ENCODE measurements around the gene TSPEAR.

TSPEAR gene

DNA sequence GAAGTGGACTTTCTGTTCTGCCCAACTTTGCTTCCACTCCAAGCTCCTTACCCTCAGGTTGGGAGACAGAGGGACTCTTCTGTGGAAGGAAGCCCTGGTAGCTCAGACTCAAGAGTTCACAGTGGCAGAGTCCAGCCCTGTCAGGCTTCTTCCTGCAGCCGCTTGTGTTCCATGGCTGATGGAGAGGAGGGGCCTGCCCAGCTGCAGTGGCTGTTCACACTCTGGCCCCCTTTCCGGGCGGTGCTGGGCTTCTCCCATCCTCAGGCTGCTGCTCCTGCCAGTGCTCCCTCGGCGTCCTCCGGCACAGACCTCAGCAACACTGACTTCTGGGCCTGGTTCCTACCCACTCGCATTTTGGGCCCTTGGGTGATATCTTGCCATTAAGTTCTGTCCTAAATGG is 175.4 kb downstream of the TSPEAR start:
- H3K4me3 Mint-ChIP-seq = no peak overlapping the region
- H3K27me3 Mint-ChIP-seq (ENCODE audit: low read depth) = peaks cover under 1% of the 10 kb centered on the region
- no peak overlapping the region for H3K27ac Mint-ChIP-seq
- H3K4me1 Mint-ChIP-seq (ENCODE audit: low read depth) = no peaks in the 10 kb centered on the region
- H3K36me3 Mint-ChIP-seq (ENCODE audit: low read depth) = no peaks in the 10 kb centered on the region
- no peaks in the 10 kb centered on the region for H3K9me3 Mint-ChIP-seq

DNA sequence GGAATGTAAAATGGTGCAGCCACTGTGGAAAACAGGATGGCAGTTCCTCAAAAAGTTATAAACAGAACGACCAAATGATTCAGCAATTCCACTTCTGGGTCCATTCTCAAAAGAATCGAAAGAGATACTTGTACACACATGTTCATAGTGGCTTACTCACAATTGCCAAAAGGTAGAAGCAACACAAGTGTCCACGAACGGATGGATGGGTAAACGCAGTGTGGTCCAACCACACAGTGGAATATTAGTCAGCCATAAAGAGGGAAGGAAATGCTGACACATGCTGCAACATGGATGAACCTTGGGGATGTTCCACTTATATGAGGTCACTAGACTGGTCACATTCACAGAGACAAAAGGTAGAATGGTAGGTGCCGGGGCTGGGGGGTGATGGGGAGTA is 176.7 kb downstream of the TSPEAR start:
- no peaks in the 10 kb centered on the region for H3K9me3 Mint-ChIP-seq
- no peaks in the 10 kb centered on the region for H3K36me3 Mint-ChIP-seq (ENCODE audit: low read depth)
- no peak overlapping the region for H3K4me3 Mint-ChIP-seq
- H3K4me1 Mint-ChIP-seq (ENCODE audit: low read depth) = no peaks in the 10 kb centered on the region
- H3K27me3 Mint-ChIP-seq (ENCODE audit: low read depth) = no peaks in the 10 kb centered on the region
- H3K27ac Mint-ChIP-seq = no peak overlapping the region

DNA sequence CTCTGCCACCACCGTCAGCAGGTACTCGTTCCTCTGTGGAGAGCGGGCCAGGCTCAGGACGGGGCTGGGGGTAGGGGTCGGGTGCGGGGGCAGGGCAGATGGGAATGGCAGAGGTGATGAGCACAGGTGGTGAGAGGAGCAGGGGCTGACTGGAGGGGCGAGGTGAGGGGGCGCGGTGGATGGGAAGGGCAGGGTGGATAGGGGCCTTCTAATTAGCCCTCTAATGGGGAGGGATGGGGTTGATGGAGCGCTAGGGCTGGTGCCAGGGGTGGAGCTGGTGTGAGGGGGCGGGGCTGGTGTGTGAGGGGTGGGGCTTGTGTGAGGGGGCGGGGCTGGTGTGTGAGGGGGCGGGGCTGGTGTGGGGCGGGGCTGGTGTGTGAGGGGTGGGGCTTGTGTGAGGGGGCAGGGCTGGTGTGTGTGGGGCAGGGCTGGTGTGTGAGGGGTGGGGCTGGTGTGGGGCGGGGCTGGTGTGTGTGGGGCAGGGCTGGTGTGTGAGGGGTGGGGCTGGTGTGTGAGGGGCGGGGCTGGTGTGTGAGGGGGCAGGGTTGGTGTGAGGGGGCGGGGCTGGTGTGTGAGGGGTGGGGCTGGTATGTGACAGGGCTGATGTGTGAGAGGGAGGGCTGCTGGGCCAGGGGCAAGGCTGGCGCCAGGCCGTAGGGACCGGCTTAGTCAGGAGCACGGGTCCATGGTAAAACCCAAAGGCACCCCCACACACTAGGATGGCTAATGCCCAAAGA is 177.3 kb downstream of the TSPEAR start:
- Mint-ChIP-seq H3K36me3 (ENCODE audit: low read depth) (no peaks in the 10 kb centered on the region), H3K9me3 (no peaks in the 10 kb centered on the region), H3K4me3 (no peak overlapping the region), H3K27ac (no peak overlapping the region), H3K27me3 (ENCODE audit: low read depth) (no peaks in the 10 kb centered on the region), H3K4me1 (ENCODE audit: low read depth) (no peaks in the 10 kb centered on the region)

DNA sequence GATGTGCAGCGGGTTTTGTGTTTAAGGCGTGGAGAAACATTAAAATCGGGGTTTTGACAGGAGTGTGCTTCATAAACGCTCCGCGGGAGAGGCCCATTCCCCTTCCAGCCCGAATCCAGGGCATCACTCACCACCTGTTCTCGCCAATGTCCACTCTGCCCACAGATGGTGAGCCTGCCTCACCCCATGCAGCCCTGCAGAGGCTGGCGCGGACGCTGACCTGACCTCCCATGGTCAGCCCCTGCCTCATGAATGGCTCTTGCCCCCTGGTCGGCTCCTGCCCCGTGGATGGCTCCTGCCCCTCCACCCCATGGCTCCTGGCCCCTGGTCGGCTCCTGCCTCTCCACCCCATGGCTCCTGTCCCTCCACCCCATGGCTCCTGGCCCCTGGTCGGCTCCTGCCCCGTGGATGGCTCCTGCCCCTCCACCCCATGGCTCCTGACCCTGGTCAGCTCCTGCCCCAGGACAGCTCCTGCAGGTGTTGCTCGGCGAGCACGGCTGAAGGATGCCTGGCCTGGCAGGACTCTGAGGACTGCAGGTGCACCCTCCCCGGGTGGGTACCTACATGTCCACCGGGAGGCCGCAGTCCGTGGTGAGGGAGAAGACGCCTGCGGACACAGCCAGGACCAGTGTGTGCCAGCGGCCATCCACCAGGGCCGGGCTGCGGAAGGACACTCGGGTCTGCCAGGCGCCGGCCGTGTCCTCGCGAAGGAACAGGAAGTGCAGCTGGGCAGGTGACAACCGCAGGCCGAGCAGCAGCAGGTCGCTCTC is 178.1 kb downstream of the TSPEAR start:
- Mint-ChIP-seq H3K27ac (no peak overlapping the region), H3K4me1 (ENCODE audit: low read depth) (no peaks in the 10 kb centered on the region), H3K36me3 (ENCODE audit: low read depth) (no peaks in the 10 kb centered on the region), H3K27me3 (ENCODE audit: low read depth) (no peaks in the 10 kb centered on the region), H3K4me3 (no peak overlapping the region), H3K9me3 (no peaks in the 10 kb centered on the region)

DNA sequence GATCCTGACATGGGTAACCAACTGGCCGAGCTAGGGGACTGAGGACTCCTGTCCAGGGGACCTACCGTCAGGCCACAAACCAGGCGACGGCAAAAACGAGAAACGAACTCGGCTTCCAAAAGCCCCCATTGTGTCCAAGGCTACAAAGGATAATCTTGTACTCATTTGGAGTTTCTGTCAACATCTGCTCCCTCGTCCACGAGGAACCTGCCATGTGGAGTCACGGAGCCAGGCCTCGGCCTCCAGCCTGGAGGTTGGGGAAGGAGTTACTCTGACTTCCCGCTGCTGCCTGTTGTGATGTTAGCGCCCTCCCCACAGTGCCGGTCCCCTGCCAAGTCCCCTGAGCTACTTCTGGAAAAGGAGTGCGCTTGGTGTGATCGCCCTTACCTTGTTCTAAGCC is 178.7 kb downstream of the TSPEAR start:
- no peaks in the 10 kb centered on the region for H3K4me1 Mint-ChIP-seq (ENCODE audit: low read depth)
- no peaks in the 10 kb centered on the region for H3K36me3 Mint-ChIP-seq (ENCODE audit: low read depth)
- no peak overlapping the region for H3K27ac Mint-ChIP-seq
- no peak overlapping the region for H3K4me3 Mint-ChIP-seq
- H3K27me3 Mint-ChIP-seq (ENCODE audit: low read depth) = no peaks in the 10 kb centered on the region
- H3K9me3 Mint-ChIP-seq = no peaks in the 10 kb centered on the region

DNA sequence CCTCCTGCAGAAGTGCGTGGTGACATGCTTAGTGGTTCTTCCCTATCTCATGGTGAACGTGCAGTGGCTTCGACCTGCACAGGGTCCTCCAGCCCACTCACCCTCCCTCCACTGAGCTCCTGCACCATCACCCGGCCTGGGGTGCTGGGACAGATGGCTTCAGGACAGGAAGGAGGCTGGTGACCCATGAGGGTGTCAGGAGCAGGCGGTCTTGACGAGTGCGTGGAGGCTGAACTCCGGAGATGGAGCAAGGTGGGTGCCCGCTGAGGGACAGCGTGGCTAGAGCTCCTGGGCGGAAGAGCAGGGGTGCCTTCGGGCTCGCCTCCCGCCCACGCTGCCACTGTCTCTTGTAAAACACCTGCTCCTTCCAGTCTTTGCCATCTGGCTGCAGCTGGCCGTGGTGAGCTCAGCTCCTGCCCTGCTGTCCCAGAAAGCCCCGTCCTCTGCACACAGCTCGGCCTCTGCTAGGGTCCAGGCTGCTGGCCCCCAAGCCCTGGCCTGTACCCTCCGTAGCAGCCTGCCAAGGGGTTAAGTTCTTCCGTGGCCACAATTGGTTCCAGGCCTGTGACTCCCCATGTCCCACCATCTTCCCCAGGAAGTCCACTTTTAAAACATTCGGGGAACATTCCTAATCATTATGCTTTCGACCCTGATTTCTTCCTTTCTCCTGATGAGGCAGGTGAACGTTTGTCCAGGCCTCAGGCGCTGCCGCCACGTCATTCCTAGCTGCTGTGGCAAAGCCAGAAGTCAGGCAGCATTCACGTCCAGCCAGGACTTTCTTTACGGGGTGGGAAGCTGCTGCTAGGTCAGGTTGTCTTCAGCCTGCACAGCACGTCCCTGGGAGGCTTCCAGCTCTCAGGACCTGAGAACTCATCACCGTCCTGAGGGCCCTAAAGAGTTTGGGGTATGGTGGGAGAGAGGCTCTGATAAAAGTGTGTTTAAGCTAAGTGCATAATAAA is 179.5 kb downstream of the TSPEAR start:
- Mint-ChIP-seq H3K27me3 (ENCODE audit: low read depth) (no peaks in the 10 kb centered on the region), H3K9me3 (no peaks in the 10 kb centered on the region), H3K27ac (no peak overlapping the region), H3K4me1 (ENCODE audit: low read depth) (no peaks in the 10 kb centered on the region), H3K36me3 (ENCODE audit: low read depth) (no peaks in the 10 kb centered on the region), H3K4me3 (no peak overlapping the region)

DNA sequence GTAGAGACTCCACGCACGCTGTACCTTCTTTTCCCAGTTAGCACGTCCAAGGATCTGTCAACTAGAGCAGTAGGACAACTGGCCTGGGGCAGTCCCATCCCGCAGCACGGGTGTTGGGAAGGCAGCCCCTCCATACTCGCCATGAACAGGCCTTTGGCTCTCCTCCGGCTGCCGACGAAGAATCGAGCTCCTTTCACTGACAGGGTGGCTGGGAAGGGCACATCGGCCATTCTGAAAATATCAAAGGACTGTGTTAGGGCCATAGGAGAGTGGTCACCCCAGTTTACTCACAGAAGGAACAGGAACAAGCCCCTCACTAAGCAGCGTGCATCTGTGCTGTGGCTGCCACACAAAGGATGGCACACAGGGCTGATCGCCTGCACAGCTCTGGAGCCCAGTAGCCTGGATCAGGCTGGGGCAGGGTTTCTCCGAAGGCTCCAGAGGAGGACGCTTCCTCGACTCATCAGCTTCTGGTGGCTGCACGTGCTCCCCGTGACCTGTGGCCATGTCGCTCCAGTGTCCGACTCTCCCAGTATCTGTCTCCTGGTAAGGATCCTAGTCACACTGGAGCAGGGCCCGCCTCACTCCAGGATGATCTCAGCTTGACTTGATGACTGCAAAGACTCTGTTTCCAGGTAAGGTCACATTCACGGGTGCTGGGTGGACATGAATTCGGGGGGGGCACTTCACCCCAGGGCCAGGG is 180.3 kb downstream of the TSPEAR start:
- Mint-ChIP-seq H3K9me3 (no peaks in the 10 kb centered on the region), H3K4me1 (ENCODE audit: low read depth) (no peaks in the 10 kb centered on the region), H3K36me3 (ENCODE audit: low read depth) (no peaks in the 10 kb centered on the region), H3K27ac (no peak overlapping the region), H3K4me3 (no peak overlapping the region), H3K27me3 (ENCODE audit: low read depth) (no peaks in the 10 kb centered on the region)

DNA sequence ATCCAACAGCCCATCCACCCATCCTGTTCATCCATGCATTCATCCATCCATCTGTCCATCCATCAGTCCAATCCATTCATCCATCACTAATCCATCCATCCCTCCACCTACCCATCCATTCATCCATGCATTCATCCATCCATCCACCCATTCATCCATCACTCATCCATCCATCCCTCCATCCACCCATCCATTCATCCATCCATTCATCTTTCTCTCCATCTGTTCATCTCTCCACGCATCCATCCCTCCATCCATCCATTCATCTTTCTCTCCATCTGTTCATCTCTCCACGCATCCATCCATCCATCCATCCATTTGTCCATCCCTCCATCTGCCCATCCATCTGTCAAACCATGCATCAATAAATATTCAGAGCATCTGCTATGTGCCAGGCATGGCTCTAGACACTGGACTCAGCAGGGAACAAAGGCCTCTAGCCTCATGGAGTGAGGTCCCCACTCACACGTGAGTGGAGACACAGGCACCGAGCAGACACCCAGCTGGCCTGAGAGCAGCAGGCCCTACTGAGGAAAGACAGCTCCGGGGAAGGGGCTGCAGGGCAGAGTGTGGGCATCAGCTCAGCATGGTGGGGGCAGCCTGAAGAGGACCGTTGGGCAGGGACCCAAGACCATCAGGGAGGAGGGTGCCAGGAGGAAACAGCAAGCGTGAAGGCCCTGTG is 181.0 kb downstream of the TSPEAR start:
- H3K27ac Mint-ChIP-seq = no peak overlapping the region
- H3K4me1 Mint-ChIP-seq (ENCODE audit: low read depth) = no peaks in the 10 kb centered on the region
- no peaks in the 10 kb centered on the region for H3K27me3 Mint-ChIP-seq (ENCODE audit: low read depth)
- no peaks in the 10 kb centered on the region for H3K9me3 Mint-ChIP-seq
- no peak overlapping the region for H3K4me3 Mint-ChIP-seq
- no peaks in the 10 kb centered on the region for H3K36me3 Mint-ChIP-seq (ENCODE audit: low read depth)

DNA sequence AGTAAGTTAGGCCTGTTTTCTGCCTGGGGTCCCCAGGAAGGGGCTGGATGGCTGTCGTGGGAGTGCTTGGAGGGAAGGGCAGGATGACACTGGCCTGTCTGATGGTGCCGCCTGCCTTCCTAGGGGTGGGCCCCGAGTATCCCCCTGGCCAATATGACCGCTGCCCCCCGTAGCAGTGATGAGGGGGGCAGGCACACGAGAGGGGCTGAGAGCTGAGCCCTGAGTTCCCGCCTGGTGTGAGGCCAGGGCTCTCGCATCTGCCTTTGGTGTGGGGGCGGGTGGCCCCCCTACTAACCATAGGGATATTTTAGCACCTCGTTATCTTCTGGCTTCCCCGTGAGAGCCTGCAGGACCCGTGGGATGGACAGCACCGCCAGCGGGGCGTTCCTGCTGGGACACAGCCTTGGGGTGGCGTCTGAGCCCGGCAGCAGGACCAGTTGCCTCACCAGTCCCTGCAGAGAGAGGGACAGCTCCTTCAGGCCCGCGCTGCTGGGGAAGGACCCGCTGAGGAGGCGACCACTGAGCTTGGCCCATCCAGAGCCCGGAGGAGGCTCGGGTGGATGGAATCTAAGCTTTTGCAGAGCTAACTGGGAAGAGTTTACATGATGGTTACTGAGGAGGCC is 181.8 kb downstream of the TSPEAR start:
- Mint-ChIP-seq H3K4me1 (ENCODE audit: low read depth) (no peaks in the 10 kb centered on the region), H3K4me3 (no peak overlapping the region), H3K9me3 (no peaks in the 10 kb centered on the region), H3K27ac (no peak overlapping the region), H3K27me3 (ENCODE audit: low read depth) (no peaks in the 10 kb centered on the region), H3K36me3 (ENCODE audit: low read depth) (no peaks in the 10 kb centered on the region)

DNA sequence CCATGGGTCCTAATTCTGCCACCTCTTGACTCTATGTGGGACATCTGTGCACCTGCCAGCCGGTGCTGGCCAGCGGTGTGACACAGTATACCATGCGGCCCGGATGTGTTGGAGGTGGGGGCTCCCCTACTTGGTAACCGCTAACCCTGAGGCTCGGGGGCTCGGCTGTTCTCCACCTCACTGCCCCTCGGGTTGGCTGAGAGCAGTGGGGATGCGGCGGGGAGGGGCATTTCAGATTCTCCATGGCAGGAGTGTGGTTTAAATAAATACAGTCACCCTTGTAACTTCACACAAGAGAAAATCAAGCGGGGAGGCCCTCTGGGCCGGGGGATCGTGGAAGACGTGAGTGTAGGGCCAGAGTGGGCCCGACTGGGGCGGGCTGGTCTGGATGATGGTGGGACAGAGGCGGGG is 182.4 kb downstream of the TSPEAR start:
- Mint-ChIP-seq H3K27me3 (ENCODE audit: low read depth) (no peaks in the 10 kb centered on the region), H3K9me3 (no peaks in the 10 kb centered on the region), H3K4me1 (ENCODE audit: low read depth) (no peaks in the 10 kb centered on the region), H3K4me3 (no peak overlapping the region), H3K27ac (no peak overlapping the region), H3K36me3 (ENCODE audit: low read depth) (no peaks in the 10 kb centered on the region)

DNA sequence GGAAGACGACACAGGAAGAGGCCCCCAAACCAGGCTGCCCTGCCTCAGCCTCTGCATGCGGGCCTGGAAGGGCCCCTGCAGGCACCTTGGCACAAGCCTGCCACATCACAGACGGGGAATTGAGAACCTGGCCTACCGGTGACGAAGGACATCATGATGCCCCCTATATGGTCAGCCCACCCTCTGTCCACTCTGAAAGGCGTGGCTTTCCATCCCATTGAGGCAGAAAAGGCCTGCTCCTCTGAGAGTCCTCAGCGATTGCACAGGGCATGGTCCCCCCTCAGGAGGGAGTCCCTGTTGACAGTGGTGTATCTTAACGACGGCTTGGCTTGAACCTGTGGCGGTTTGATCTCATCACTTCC is 182.8 kb downstream of the TSPEAR start:
- Mint-ChIP-seq H3K9me3 (no peaks in the 10 kb centered on the region), H3K27ac (no peak overlapping the region), H3K4me3 (no peak overlapping the region), H3K27me3 (ENCODE audit: low read depth) (no peaks in the 10 kb centered on the region), H3K36me3 (ENCODE audit: low read depth) (no peaks in the 10 kb centered on the region), H3K4me1 (ENCODE audit: low read depth) (no peaks in the 10 kb centered on the region)

DNA sequence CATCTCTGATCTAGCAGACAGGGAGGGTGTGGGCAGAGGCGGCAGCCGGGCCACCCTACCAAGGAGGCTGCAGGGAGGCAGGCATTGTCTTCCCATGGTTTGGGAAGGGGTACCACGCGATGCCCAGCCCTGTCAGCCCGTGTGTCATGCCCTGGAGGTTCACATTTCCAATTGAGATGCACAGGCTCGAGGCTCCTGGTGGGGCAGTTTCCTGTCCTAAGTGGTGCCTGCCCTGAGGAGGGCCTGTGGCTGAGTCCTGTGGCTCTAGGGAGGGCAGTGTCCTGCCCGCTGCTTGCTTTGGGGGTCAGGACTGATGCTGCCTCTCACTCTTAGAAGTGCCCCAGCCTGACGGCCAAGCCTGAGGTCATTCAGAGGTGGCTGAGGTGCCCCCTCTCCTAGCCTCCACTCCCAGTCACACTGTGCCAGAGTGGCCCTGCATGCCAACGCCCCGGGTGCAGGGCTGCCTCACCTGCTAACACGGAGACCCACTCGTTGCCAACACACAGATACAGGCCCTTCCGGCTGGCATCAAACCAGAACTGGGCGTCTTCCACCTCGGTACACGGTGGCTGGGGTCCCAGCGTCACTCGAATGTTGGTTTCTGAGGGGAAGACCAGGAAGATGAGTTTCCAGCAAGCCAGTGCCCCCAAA is 183.3 kb downstream of the TSPEAR start:
- no peaks in the 10 kb centered on the region for H3K27me3 Mint-ChIP-seq (ENCODE audit: low read depth)
- H3K4me3 Mint-ChIP-seq = no peak overlapping the region
- no peak overlapping the region for H3K27ac Mint-ChIP-seq
- H3K36me3 Mint-ChIP-seq (ENCODE audit: low read depth) = no peaks in the 10 kb centered on the region
- no peaks in the 10 kb centered on the region for H3K4me1 Mint-ChIP-seq (ENCODE audit: low read depth)
- no peaks in the 10 kb centered on the region for H3K9me3 Mint-ChIP-seq
